ENCODE data around the gene PCDHA1.

PCDHA1 gene

GRCh38 chr5:140951636-140952035 lies 165.7 kb downstream of the PCDHA1 start:
- no peak for TF ChIP-seq CTCF (IDR thresholded peaks at IDR 0.05; ENCODE audit: insufficient read depth, low read length, missing control alignments)
- H3K4me3 ChIP-seq (ENCODE audit: low read depth, low read length) = no peak overlapping the region
- DNase-seq (ENCODE audit: low read depth, low spot score) = no peak
- POLR2A ChIA-PET = no interaction called here
- CTCF ChIA-PET = no interaction called here

GRCh38 chr5:140953234-140953633 lies 167.3 kb downstream of the PCDHA1 start:
- POLR2A ChIA-PET = no interaction called here
- DNase-seq (ENCODE audit: low read depth, low spot score) = no peak
- H3K4me3 ChIP-seq (ENCODE audit: low read depth, low read length) = no peak overlapping the region
- CTCF ChIA-PET = no interaction called here
- TF ChIP-seq CTCF (IDR thresholded peaks at IDR 0.05; ENCODE audit: insufficient read depth, low read length, missing control alignments) = no peak

- no peak for DNase-seq (ENCODE audit: low read depth, low spot score)
- no peak overlapping the region for H3K4me3 ChIP-seq (ENCODE audit: low read depth, low read length)
- no peak for TF ChIP-seq CTCF (IDR thresholded peaks at IDR 0.05; ENCODE audit: insufficient read depth, low read length, missing control alignments)
- CTCF ChIA-PET = no interaction called here
- POLR2A ChIA-PET = no interaction called here
Observed at GRCh38 chr5:140962190-140962589, 176.2 kb downstream of the PCDHA1 start.

GRCh38 chr5:140964356-140964755 lies 178.4 kb downstream of the PCDHA1 start:
- H3K4me3 ChIP-seq (ENCODE audit: low read depth, low read length) = no peak overlapping the region
- TF ChIP-seq CTCF (IDR thresholded peaks at IDR 0.05; ENCODE audit: insufficient read depth, low read length, missing control alignments) = no peak
- ChIA-PET CTCF (no interaction called here), POLR2A (no interaction called here)
- DNase-seq (ENCODE audit: low read depth, low spot score) = no peak

- peak overlapping the region; percentile 46 for H3K4me3 ChIP-seq (ENCODE audit: low read depth, low read length)
- ChIA-PET CTCF (no interaction called here), POLR2A (no interaction called here)
- TF ChIP-seq CTCF (IDR thresholded peaks at IDR 0.05; ENCODE audit: insufficient read depth, low read length, missing control alignments) = no peak
- DNase-seq (ENCODE audit: low read depth, low spot score) = no peak
Observed at GRCh38 chr5:140965905-140966292, 180.0 kb downstream of the PCDHA1 start.

GRCh38 chr5:140966293-140967225 lies 180.6 kb downstream of the PCDHA1 start, which contains the start of gene PCDHAC2:
TSS of gene PCDHAC2 (plus strand) at chr5:140966476. CDS start at chr5:140966767, 291 bp downstream.
- CTCF ChIA-PET = no interaction called here

More at GRCh38 chr5:140966293-140967225, 180.6 kb downstream of the PCDHA1 start, which contains the start of gene PCDHAC2:
- H3K4me3 ChIP-seq (ENCODE audit: low read depth, low read length) = peak within 1 kb of the TSS; percentile 46
- TF ChIP-seq CTCF (IDR thresholded peaks at IDR 0.05; ENCODE audit: insufficient read depth, low read length, missing control alignments) = no peak
- no peak for DNase-seq (ENCODE audit: low read depth, low spot score)
- POLR2A ChIA-PET = no interaction called here
